HepG2 (cell line): ENCODE results near the gene DPY19L1.
"Not testable (repeated sequence)": the region's sequence is repeated elsewhere in the genome, so short reads cannot be mapped to it uniquely, and the experiment has no call there.

Experiments
- JUND ChIP-seq: sonication (generic); formaldehyde crosslinking; IDR thresholded peaks from 2 replicates; pipeline ENCODE4 v1.8.0; 2022; ENCODE audit warnings: mild to moderate bottlenecking, missing genetic modification reagents
- MAX ChIP-seq: IDR thresholded peaks from 2 replicates; pipeline ENCODE4 v1.6.1; 2012; ENCODE audit warnings: inconsistent platforms
- PBX3 ChIP-seq: sonication (generic); formaldehyde crosslinking; IDR thresholded peaks from 2 replicates; pipeline ENCODE4 v1.8.1; 2023; ENCODE audit warnings: missing genetic modification reagents, inconsistent platforms, borderline replicate concordance
- POLR2AphosphoS5 ChIP-seq: IDR thresholded peaks from 2 replicates; pipeline ENCODE4 v1.6.1; 2012; ENCODE audit warnings: low read depth, low read length
- ZNF7 ChIP-seq: IDR thresholded peaks from 2 replicates; pipeline ENCODE4 v1.6.1; 2016; ENCODE audit warnings: missing biosample characterization, missing genetic modification reagents
- TF ChIP-seq, protein P1 (sequence below): sonication (generic); formaldehyde crosslinking; IDR thresholded peaks from 2 replicates; pipeline ENCODE4 v1.5.0; 2020; ENCODE audit warnings: mild to moderate bottlenecking, missing genetic modification reagents, moderate library complexity

DNA sequence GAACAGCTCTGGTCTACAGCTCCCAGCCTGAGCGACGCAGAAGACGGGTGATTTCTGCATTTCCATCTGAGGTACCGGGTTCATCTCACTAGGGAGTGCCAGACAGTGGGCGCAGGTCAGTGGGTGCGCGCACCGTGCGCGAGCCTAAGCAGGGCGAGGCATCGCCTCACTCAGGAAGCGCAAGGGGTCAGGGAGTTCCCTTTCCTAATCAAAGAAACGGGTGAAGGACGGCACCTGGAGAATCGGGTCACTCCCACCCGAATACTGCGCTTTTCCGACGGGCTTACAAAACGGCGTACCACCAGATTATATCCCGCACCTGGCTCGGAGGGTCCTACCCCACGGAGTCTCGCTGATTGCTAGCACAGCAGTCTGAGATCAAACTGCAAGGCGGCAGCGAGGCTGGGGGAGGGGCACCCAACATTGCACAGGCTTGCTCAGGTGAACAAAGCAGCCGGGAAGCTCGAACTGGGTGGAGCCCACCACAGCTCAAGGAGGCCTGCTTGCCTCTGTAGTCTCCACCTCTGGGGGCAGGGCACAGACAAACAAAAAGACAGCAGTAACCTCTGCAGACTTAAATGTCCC, 130.9 kb downstream of the DPY19L1 start:
- TF ChIP-seq, protein P1, sequence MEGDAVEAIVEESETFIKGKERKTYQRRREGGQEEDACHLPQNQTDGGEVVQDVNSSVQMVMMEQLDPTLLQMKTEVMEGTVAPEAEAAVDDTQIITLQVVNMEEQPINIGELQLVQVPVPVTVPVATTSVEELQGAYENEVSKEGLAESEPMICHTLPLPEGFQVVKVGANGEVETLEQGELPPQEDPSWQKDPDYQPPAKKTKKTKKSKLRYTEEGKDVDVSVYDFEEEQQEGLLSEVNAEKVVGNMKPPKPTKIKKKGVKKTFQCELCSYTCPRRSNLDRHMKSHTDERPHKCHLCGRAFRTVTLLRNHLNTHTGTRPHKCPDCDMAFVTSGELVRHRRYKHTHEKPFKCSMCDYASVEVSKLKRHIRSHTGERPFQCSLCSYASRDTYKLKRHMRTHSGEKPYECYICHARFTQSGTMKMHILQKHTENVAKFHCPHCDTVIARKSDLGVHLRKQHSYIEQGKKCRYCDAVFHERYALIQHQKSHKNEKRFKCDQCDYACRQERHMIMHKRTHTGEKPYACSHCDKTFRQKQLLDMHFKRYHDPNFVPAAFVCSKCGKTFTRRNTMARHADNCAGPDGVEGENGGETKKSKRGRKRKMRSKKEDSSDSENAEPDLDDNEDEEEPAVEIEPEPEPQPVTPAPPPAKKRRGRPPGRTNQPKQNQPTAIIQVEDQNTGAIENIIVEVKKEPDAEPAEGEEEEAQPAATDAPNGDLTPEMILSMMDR (CRISPR knock-in tag): not testable (repeated sequence)
- TF ChIP-seq JUND (CRISPR knock-in tag); ZNF7 (CRISPR knock-in tag); MAX; PBX3 (CRISPR knock-in tag); POLR2AphosphoS5: not testable (repeated sequence)
